Peyer's patch (tissue), 4 donors: ENCODE results near the gene FITM1.

Experiments used
- POLR2A ChIP-seq, 2 donors: fragments of 450-650 bp; IDR thresholded peaks; one replicate each; pipeline ENCODE4 v1.5.1; 2017; ENCODE audit warnings: antibody characterized with exemption in 2 of 2, mild to moderate bottlenecking in 2 of 2, moderate library complexity in 2 of 2
- TF ChIP-seq, protein P1 (sequence below), 6 experiments: fragments of 450-650 bp in 4 of 6; fragments of 200-600 bp in 2 of 6; sonication (generic) in 1 of 6; IDR thresholded peaks; one replicate each; pipeline ENCODE4 v1.5.1; 2017 to 2019; ENCODE audit warnings: antibody characterized with exemption in 6 of 6, mild to moderate bottlenecking in 3 of 6, moderate library complexity in 1 of 6

DNA sequence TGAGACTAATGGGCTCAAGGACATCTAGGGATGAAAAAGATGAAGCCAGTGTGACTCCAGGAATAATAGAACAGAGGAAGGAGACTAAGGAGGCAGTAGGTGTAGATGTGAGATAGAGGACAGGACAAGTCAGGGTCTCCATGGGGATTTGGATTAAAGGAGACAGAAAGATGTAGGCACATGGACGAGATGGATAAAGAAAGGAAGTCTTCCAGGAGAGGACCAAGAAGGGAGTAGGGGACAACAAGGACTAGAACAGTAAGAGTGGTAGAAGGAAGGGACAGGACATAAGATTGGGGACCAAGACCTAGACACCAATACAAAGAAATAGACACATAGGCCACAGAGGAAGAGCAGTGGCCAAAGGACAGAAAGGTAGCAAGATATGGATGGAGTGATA lies 43.5 kb upstream of the FITM1 start:
- TF ChIP-seq, protein P1, sequence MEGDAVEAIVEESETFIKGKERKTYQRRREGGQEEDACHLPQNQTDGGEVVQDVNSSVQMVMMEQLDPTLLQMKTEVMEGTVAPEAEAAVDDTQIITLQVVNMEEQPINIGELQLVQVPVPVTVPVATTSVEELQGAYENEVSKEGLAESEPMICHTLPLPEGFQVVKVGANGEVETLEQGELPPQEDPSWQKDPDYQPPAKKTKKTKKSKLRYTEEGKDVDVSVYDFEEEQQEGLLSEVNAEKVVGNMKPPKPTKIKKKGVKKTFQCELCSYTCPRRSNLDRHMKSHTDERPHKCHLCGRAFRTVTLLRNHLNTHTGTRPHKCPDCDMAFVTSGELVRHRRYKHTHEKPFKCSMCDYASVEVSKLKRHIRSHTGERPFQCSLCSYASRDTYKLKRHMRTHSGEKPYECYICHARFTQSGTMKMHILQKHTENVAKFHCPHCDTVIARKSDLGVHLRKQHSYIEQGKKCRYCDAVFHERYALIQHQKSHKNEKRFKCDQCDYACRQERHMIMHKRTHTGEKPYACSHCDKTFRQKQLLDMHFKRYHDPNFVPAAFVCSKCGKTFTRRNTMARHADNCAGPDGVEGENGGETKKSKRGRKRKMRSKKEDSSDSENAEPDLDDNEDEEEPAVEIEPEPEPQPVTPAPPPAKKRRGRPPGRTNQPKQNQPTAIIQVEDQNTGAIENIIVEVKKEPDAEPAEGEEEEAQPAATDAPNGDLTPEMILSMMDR (IDR thresholded peaks at IDR 0.05) = no peak
- no peak for TF ChIP-seq POLR2A (IDR thresholded peaks at IDR 0.05)
